ENCODE measurements around the gene ATP5IF1. TPM values are rescaled to one million over a fixed set of nuclear protein-coding genes. Genes with fewer than 3 reads are reported as not detected.

Gene ATP5IF1
- total and polyA plus RNA-seq, 9 of the 15 experiments (the other 6 are each of a cell fraction or from before 2014, with no cell fraction given) = 292 to 1,422 (median 388) TPM

DNA sequence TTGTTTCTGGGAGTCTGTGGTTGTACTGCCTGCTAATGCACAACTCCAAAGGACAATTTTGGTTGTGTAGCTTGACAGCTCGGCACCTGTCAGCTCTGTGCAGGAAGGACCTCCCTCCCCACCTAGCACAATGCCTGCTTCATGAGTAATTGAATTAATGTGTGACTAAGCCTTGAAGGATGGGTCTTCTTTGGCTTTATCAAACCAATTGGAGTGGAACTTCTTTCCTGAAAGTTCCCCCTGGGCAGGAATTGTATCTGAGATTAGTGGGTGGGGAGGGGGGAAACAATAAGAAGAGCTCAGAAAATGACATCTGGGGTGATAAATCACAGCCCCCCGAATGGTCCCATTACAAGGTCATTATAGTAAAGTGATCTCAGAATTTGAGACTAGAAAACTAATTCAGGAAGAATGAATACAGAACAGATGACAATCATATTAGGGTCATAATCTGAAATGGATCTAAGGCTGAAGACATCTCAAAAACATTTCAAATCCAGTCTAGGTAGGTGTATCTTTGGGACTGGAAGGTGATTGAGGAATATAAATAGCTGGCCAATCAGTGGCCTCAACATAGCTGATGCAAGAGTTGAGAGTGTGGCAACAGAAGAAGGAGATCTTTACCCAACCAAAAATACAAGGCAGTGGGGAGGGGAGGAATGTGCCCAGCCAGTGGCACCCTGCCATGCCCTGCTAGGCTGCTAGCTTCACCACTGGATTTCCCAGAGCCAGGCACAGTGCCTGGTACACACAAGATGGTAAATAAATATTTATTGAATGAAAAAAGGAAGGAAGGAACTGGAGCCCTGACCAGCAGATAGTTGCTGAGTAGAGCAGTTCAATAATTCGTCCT, 13.3 kb downstream of the ATP5IF1 start (continued):
- TF ChIP-seq, protein P1, sequence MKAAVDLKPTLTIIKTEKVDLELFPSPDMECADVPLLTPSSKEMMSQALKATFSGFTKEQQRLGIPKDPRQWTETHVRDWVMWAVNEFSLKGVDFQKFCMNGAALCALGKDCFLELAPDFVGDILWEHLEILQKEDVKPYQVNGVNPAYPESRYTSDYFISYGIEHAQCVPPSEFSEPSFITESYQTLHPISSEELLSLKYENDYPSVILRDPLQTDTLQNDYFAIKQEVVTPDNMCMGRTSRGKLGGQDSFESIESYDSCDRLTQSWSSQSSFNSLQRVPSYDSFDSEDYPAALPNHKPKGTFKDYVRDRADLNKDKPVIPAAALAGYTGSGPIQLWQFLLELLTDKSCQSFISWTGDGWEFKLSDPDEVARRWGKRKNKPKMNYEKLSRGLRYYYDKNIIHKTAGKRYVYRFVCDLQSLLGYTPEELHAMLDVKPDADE (conservative IDR thresholded peaks at IDR 0.05; ENCODE audit: control insufficient read depth, low read depth, low read length) = no peak
- no peak for TF ChIP-seq SP2 (IDR thresholded peaks at IDR 0.05; ENCODE audit: extremely low read depth, low read depth, low read length, poor library complexity, severe bottlenecking)
- TF ChIP-seq HDAC6 (IDR thresholded peaks at IDR 0.05; ENCODE audit: low read depth, low read length) = no peak
- 0 out of 4 replicates have a peak, but pooled peaks of 1 of the 2 experiments have one; percentile 25 for TF ChIP-seq TEAD1 (CRISPR knock-in tag; IDR thresholded peaks at IDR 0.05)
- TF ChIP-seq ASH1L (IDR thresholded peaks at IDR 0.05; ENCODE audit: borderline replicate concordance, low read depth, partially characterized antibody) = no peak
- TF ChIP-seq KDM4B (IDR thresholded peaks at IDR 0.05; ENCODE audit: borderline replicate concordance in 2 of 2, low read depth in 1 of 2) = no peak
- TF ChIP-seq TEAD2 (tag; IDR thresholded peaks at IDR 0.05) = peak; percentile 71; the same call in 1 of the 2 replicates
- TF ChIP-seq, protein P2, sequence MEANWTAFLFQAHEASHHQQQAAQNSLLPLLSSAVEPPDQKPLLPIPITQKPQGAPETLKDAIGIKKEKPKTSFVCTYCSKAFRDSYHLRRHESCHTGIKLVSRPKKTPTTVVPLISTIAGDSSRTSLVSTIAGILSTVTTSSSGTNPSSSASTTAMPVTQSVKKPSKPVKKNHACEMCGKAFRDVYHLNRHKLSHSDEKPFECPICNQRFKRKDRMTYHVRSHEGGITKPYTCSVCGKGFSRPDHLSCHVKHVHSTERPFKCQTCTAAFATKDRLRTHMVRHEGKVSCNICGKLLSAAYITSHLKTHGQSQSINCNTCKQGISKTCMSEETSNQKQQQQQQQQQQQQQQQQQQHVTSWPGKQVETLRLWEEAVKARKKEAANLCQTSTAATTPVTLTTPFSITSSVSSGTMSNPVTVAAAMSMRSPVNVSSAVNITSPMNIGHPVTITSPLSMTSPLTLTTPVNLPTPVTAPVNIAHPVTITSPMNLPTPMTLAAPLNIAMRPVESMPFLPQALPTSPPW (CRISPR knock-in tag; IDR thresholded peaks at IDR 0.05) = peak; percentile 56
- TF ChIP-seq STAT5B (CRISPR knock-in tag; IDR thresholded peaks at IDR 0.05) = no peak
- TF ChIP-seq, protein P3, sequence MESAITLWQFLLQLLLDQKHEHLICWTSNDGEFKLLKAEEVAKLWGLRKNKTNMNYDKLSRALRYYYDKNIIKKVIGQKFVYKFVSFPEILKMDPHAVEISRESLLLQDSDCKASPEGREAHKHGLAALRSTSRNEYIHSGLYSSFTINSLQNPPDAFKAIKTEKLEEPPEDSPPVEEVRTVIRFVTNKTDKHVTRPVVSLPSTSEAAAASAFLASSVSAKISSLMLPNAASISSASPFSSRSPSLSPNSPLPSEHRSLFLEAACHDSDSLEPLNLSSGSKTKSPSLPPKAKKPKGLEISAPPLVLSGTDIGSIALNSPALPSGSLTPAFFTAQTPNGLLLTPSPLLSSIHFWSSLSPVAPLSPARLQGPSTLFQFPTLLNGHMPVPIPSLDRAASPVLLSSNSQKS (CRISPR knock-in tag; IDR thresholded peaks at IDR 0.05) = no peak
- TF ChIP-seq BMI1 (IDR thresholded peaks at IDR 0.05; ENCODE audit: low read length) = no peak
- no peak for TF ChIP-seq ZKSCAN1 (IDR thresholded peaks at IDR 0.05; ENCODE audit: low read depth, low read length)
- no peak for TF ChIP-seq FOXM1 (IDR thresholded peaks at IDR 0.05; ENCODE audit: low read depth)
- TF ChIP-seq FOXM1 (CRISPR knock-in tag; IDR thresholded peaks at IDR 0.05; ENCODE audit: low read depth) = no peak
- no peak for TF ChIP-seq CBX2 (IDR thresholded peaks at IDR 0.05; ENCODE audit: insufficient read depth, low read length, poor library complexity, severe bottlenecking)
- TF ChIP-seq SAP30 (IDR thresholded peaks at IDR 0.05; ENCODE audit: borderline replicate concordance, insufficient read depth, low read depth, low read length, poor library complexity, severe bottlenecking) = no peak
- TF ChIP-seq TCF7L2 (IDR thresholded peaks at IDR 0.05; ENCODE audit: low read depth, low read length) = no peak
- TF ChIP-seq GTF2F1 (IDR thresholded peaks at IDR 0.05; ENCODE audit: low read depth, low read length) = no peak
- TF ChIP-seq, protein P4, sequence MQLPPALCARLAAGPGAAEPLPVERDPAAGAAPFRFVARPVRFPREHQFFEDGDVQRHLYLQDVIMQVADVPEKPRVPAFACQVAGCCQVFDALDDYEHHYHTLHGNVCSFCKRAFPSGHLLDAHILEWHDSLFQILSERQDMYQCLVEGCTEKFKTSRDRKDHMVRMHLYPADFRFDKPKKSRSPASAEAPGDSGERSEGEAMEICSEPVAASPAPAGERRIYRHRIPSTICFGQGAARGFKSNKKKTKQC (CRISPR knock-in tag; IDR thresholded peaks at IDR 0.05) = no peak
- TF ChIP-seq ZNF232 (CRISPR knock-in tag; IDR thresholded peaks at IDR 0.05) = no peak
- TF ChIP-seq CBX5 (IDR thresholded peaks at IDR 0.05; ENCODE audit: borderline replicate concordance, low read depth) = no peak
- TF ChIP-seq SIN3A (IDR thresholded peaks at IDR 0.05; ENCODE audit: borderline replicate concordance in 2 of 2, control insufficient read depth in 1 of 2, low read depth in 2 of 2, low read length in 2 of 2) = no peak
- no peak for TF ChIP-seq SMARCA5 (IDR thresholded peaks at IDR 0.05)
- TF ChIP-seq L3MBTL2 (IDR thresholded peaks at IDR 0.05) = no peak

All from K562 (cell line).